K562 (cell line): Measurements from ENCODE around the gene CHAT. TPM values are rescaled to one million over a fixed set of nuclear protein-coding genes. Genes with fewer than 3 reads are reported as not detected.

ENCODE experiments used
- ATAC-seq: fragments of 200-7000 bp; cut with Tn5 transposase; 3 replicates; pipeline ENCODE4 v1.9.1; 2020; ENCODE audit warnings: moderate library complexity
- BruUV-seq: library from RNA; stranded (reverse); fragments of 400-500 nt; replicated peaks from 2 replicates; lab custom pipeline; 2021; lab: Mats Ljungman, UMichigan
- CTCF ChIA-PET: fragments of 300-600 bp; formaldehyde crosslinking; extraction: SDS; loops from one replicate; lab custom pipeline; 2021; ENCODE audit warnings: low intra/inter-chr PET ratio; lab: Yijun Ruan, JAX
- POLR2A ChIA-PET: fragments of 300-600, 350-650 bp; sonication (Branson Sonifier 250); formaldehyde crosslinking; extraction: SDS; loops from one replicate; lab custom pipeline; 2021; ENCODE audit warnings: antibody characterized with exemption, inconsistent platforms; lab: Yijun Ruan, JAX
- DNase-seq, 4 experiments: peaks; one replicate each; pipeline versions ENCODE4 v3.0.0 to v3.0.0-alpha.2; 2011 to 2018; ENCODE audit warnings: low spot score in 3 of 4, mixed read lengths in 3 of 4; ENCODE audit errors: extremely low read depth in 1 of 4
- FAIRE-seq: peaks from 2 replicates; lab custom pipeline; 2011; peaks lifted over from hg19 to GRCh38; lab: Jason Lieb, UNC
- H2AFZ ChIP-seq: 2 replicates; pipeline ENCODE4 v1.6.0; 2011; ENCODE audit warnings: low read depth, low read length, control low read depth, inconsistent platforms
- H3K27ac ChIP-seq: fragments of 200-600 bp; 3 replicates; pipeline ENCODE4 v1.8.0; 2011; ENCODE audit warnings: low read depth, mild to moderate bottlenecking, control low read depth, inconsistent platforms, low read length, moderate library complexity, mixed read lengths; ENCODE audit errors: extremely low read depth
- H3K27me3 ChIP-seq, 2 experiments: fragments of 300-600 bp in 1 of 2; 2 replicates in 1 of 2; 3 replicates in 1 of 2; pipeline versions ENCODE4 v1.6.0 to v1.8.0; 2011; ENCODE audit warnings: inconsistent platforms in 2 of 2, low read length in 2 of 2, mild to moderate bottlenecking in 1 of 2, mixed read lengths in 1 of 2, moderate library complexity in 1 of 2; ENCODE audit not compliant: control insufficient read depth in 2 of 2, insufficient read depth in 2 of 2
- H3K36me3 ChIP-seq: fragments of 300-600 bp; 3 replicates; pipeline ENCODE4 v1.8.0; 2011; ENCODE audit warnings: mild to moderate bottlenecking, low read length, inconsistent platforms; ENCODE audit not compliant: control insufficient read depth, insufficient read depth
- H3K4me1 ChIP-seq, 2 experiments: fragments of 200-600 bp in 1 of 2; replicated peaks in 1 of 2; 2 replicates in 1 of 2; 3 replicates in 1 of 2; pipeline versions ENCODE4 v1.5.1 to v1.8.0; 2011; ENCODE audit warnings: inconsistent platforms in 2 of 2, low read length in 2 of 2, mild to moderate bottlenecking in 1 of 2, mixed read lengths in 1 of 2, moderate library complexity in 1 of 2; ENCODE audit not compliant: control insufficient read depth in 2 of 2, insufficient read depth in 2 of 2
- H3K4me2 ChIP-seq: 2 replicates; pipeline ENCODE4 v1.6.1; 2011; ENCODE audit warnings: low read length, control low read depth, inconsistent platforms, mixed read lengths; ENCODE audit not compliant: insufficient read depth
- H3K4me3 ChIP-seq: fragments of 200-600 bp; sonication (generic), shearing (Covaris generic); 2 replicates; pipeline ENCODE4 v1.5.1; 2016; ENCODE audit warnings: control low read depth, inconsistent platforms
- H3K79me2 ChIP-seq: fragments of 200-600 bp; 3 replicates; pipeline ENCODE4 v1.8.0; 2011; ENCODE audit warnings: low read length, inconsistent platforms; ENCODE audit not compliant: control insufficient read depth, insufficient read depth
- H3K9ac ChIP-seq, 2 experiments: 2 replicates each; pipeline versions ENCODE4 v1.6.0 to v1.6.1; 2011; ENCODE audit warnings: low read depth in 2 of 2, low read length in 2 of 2, control low read depth in 1 of 2, inconsistent platforms in 1 of 2, mild to moderate bottlenecking in 1 of 2, mixed read lengths in 1 of 2; ENCODE audit not compliant: insufficient read depth in 1 of 2
- H3K9me1 ChIP-seq: one replicate; pipeline ENCODE4 v1.6.0; 2011; ENCODE audit warnings: inconsistent platforms, mild to moderate bottlenecking, low read length, moderate library complexity; ENCODE audit not compliant: control insufficient read depth, insufficient read depth
- H3K9me3 ChIP-seq: replicated peaks from 2 replicates; pipeline ENCODE4 v1.5.1; 2011; ENCODE audit warnings: low read depth, low read length, inconsistent platforms; ENCODE audit not compliant: control insufficient read depth, insufficient read depth
- H4K20me1 ChIP-seq: replicated peaks from 2 replicates; pipeline ENCODE4 v1.6.1; 2011; ENCODE audit warnings: low read length, inconsistent platforms, mixed read lengths; ENCODE audit not compliant: control insufficient read depth, insufficient read depth
- ARHGAP35 ChIP-seq: fragments of 450-650 bp; IDR thresholded peaks from 2 replicates; pipeline ENCODE4 v1.6.1; 2018; ENCODE audit not compliant: partially characterized antibody
- KLF1 ChIP-seq: fragments of 450-650 bp; IDR thresholded peaks from 2 replicates; pipeline ENCODE4 v1.6.1; 2016; ENCODE audit warnings: missing genetic modification characterization, missing compliant biosample characterization
- KLF13 ChIP-seq: fragments of 450-650 bp; IDR thresholded peaks from 2 replicates; pipeline ENCODE4 v1.6.1; 2016; ENCODE audit warnings: missing genetic modification characterization, low read depth, mild to moderate bottlenecking, missing compliant biosample characterization, moderate library complexity, borderline replicate concordance
- LCOR ChIP-seq: sonication (generic); formaldehyde crosslinking; IDR thresholded peaks from 2 replicates; pipeline ENCODE4 v1.8.0; 2022; ENCODE audit warnings: mild to moderate bottlenecking, missing genetic modification reagents
- MEF2D ChIP-seq: conservative IDR thresholded peaks from 2 replicates; pipeline ENCODE4 v1.6.1; 2016; ENCODE audit warnings: low read depth, missing genetic modification characterization, missing compliant biosample characterization
- NFIX ChIP-seq: fragments of 250-450 bp; sonication (Bioruptor Pico); IDR thresholded peaks from 2 replicates; pipeline ENCODE4 v1.4.0; 2020; ENCODE audit warnings: low read depth, mild to moderate bottlenecking, moderate library complexity
- POLR2G ChIP-seq: fragments of 200-400 bp; formaldehyde crosslinking; IDR thresholded peaks from 2 replicates; pipeline ENCODE4 v1.6.1; 2017; ENCODE audit warnings: low read depth, mild to moderate bottlenecking, antibody characterized with exemption, low read length, moderate library complexity
- POLR3A ChIP-seq: IDR thresholded peaks from 2 replicates; pipeline ENCODE4 v1.6.1; 2011; ENCODE audit warnings: borderline replicate concordance, mild to moderate bottlenecking, moderate library complexity; ENCODE audit not compliant: insufficient read length, insufficient read depth; ENCODE audit errors: extremely low read depth
- PTRF ChIP-seq: fragments of 450-650 bp; IDR thresholded peaks from 2 replicates; pipeline ENCODE4 v1.6.1; 2016; ENCODE audit warnings: mild to moderate bottlenecking, missing genetic modification characterization, missing compliant biosample characterization
- SNRNP70 ChIP-seq: fragments of 200-400 bp; formaldehyde crosslinking; optimal IDR thresholded peaks from 2 replicates; pipeline ENCODE3; 2017; ENCODE audit warnings: low read depth, low read length
- WGBS: fragments of 100-300 bp; shearing (Covaris generic); methylation state at CpG from one replicate; pipeline ENCODE4 v1.1.6; 2016; ENCODE audit warnings: low coverage, mixed read lengths; ENCODE audit not compliant: insufficient coverage; ENCODE audit errors: missing lambda C conversion rate; 5-methylcytosine and 5-hydroxymethylcytosine counted together
- in situ Hi-C: fragments of 300-500 bp; cut with MboI; formaldehyde crosslinking; loops from 4 replicates; pipeline ENCODE4 v1.15.0; 2018; ENCODE audit warnings: inconsistent platforms, mixed read lengths
- intact Hi-C: fragments of 100-400 bp; cut with micrococcal nuclease; formaldehyde crosslinking; loops from 2 replicates; pipeline ENCODE4 v1.14.2; 2022
- polyA plus RNA-seq, 8 experiments: library from polyadenylated mRNA; depleted of rRNA in 4 of 8; stranded (reverse) in 5 of 8; unstranded in 3 of 8; fragments of >200 nt; fragmentation: Nextera tagmentation in 2 of 8; fragmentation: Illumina TruSeq in 1 of 8; extraction: Ambion mirVana in 2 of 8; extraction: Trizol in 1 of 8; gene quantifications; 2 replicates each; pipeline versions ENCODE4 v1.2.1 to v1.2.3, GENCODE V29; 2011 to 2014; ENCODE audit warnings: inconsistent platforms in 1 of 8, missing spikeins in 1 of 8
- total RNA-seq, 7 experiments: library from RNA; depleted of rRNA in 6 of 7; stranded (reverse); fragments of >200 nt in 6 of 7; fragmentation: Illumina TruSeq in 2 of 7; extraction: Trizol in 2 of 7; gene quantifications; 2 replicates each; pipeline versions ENCODE4 v1.2.1 to v1.2.3, GENCODE V29; 2011 to 2021; ENCODE audit warnings: low replicate concordance in 1 of 7
- TF ChIP-seq, protein P1 (sequence below): fragments of 200-800 bp; sonication (Bioruptor generic); IDR thresholded peaks from 2 replicates; pipeline ENCODE4 v1.6.1; 2016; ENCODE audit warnings: missing genetic modification characterization, missing compliant biosample characterization
- TF ChIP-seq, protein P2 (sequence below), 3 experiments: fragments of 200-800 bp in 1 of 3; fragments of 250-450 bp in 1 of 3; fragments of 450-650 bp in 1 of 3; sonication (Bioruptor Pico) in 1 of 3; sonication (Bioruptor generic) in 1 of 3; formaldehyde crosslinking in 1 of 3; IDR thresholded peaks; 2 replicates each; pipeline versions ENCODE4 v1.6.1 to v1.8.0; 2016 to 2022; ENCODE audit warnings: mild to moderate bottlenecking in 2 of 3, missing genetic modification characterization in 2 of 3, missing compliant biosample characterization in 1 of 3, moderate library complexity in 1 of 3

Gene CHAT
- total and polyA plus RNA-seq, 9 of the 15 experiments (the other 6 are each of a cell fraction or from before 2014, with no cell fraction given) = not detected

- intact Hi-C loops = no loop called here
- CTCF ChIA-PET = no interaction called here
- POLR2A ChIA-PET = no interaction called here
- TF ChIP-seq PTRF (tag) (no peak), KLF13 (tag) (no peak), MEF2D (tag) (no peak), POLR2G (no peak), ARHGAP35 (no peak), POLR3A (no peak), LCOR (CRISPR knock-in tag) (no peak), NFIX (CRISPR knock-in tag) (no peak), SNRNP70 (no peak), KLF1 (tag) (no peak)
- TF ChIP-seq, protein P1, sequence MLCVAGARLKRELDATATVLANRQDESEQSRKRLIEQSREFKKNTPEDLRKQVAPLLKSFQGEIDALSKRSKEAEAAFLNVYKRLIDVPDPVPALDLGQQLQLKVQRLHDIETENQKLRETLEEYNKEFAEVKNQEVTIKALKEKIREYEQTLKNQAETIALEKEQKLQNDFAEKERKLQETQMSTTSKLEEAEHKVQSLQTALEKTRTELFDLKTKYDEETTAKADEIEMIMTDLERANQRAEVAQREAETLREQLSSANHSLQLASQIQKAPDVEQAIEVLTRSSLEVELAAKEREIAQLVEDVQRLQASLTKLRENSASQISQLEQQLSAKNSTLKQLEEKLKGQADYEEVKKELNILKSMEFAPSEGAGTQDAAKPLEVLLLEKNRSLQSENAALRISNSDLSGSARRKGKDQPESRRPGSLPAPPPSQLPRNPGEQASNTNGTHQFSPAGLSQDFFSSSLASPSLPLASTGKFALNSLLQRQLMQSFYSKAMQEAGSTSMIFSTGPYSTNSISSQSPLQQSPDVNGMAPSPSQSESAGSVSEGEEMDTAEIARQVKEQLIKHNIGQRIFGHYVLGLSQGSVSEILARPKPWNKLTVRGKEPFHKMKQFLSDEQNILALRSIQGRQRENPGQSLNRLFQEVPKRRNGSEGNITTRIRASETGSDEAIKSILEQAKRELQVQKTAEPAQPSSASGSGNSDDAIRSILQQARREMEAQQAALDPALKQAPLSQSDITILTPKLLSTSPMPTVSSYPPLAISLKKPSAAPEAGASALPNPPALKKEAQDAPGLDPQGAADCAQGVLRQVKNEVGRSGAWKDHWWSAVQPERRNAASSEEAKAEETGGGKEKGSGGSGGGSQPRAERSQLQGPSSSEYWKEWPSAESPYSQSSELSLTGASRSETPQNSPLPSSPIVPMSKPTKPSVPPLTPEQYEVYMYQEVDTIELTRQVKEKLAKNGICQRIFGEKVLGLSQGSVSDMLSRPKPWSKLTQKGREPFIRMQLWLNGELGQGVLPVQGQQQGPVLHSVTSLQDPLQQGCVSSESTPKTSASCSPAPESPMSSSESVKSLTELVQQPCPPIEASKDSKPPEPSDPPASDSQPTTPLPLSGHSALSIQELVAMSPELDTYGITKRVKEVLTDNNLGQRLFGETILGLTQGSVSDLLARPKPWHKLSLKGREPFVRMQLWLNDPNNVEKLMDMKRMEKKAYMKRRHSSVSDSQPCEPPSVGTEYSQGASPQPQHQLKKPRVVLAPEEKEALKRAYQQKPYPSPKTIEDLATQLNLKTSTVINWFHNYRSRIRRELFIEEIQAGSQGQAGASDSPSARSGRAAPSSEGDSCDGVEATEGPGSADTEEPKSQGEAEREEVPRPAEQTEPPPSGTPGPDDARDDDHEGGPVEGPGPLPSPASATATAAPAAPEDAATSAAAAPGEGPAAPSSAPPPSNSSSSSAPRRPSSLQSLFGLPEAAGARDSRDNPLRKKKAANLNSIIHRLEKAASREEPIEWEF (CRISPR knock-in tag) = no peak
- TF ChIP-seq, protein P2, sequence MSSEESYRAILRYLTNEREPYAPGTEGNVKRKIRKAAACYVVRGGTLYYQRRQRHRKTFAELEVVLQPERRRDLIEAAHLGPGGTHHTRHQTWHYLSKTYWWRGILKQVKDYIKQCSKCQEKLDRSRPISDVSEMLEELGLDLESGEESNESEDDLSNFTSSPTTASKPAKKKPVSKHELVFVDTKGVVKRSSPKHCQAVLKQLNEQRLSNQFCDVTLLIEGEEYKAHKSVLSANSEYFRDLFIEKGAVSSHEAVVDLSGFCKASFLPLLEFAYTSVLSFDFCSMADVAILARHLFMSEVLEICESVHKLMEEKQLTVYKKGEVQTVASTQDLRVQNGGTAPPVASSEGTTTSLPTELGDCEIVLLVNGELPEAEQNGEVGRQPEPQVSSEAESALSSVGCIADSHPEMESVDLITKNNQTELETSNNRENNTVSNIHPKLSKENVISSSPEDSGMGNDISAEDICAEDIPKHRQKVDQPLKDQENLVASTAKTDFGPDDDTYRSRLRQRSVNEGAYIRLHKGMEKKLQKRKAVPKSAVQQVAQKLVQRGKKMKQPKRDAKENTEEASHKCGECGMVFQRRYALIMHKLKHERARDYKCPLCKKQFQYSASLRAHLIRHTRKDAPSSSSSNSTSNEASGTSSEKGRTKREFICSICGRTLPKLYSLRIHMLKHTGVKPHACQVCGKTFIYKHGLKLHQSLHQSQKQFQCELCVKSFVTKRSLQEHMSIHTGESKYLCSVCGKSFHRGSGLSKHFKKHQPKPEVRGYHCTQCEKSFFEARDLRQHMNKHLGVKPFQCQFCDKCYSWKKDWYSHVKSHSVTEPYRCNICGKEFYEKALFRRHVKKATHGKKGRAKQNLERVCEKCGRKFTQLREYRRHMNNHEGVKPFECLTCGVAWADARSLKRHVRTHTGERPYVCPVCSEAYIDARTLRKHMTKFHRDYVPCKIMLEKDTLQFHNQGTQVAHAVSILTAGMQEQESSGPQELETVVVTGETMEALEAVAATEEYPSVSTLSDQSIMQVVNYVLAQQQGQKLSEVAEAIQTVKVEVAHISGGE (CRISPR knock-in tag; IDR thresholded peaks at IDR 0.05) = no peak
Observed at GRCh38 chr10:49611166-49611815, 2.5 kb upstream of the CHAT start.

More at GRCh38 chr10:49611166-49611815, 2.5 kb upstream of the CHAT start:
- Histone ChIP-seq H3K4me3 (no peak overlapping the region), H4K20me1 (no peaks in the 10 kb centered on the region; the same call in 1 of the 2 replicates), H3K27ac (no peak overlapping the region), H3K36me3 (no peaks in the 10 kb centered on the region), H2AFZ (no peak overlapping the region), H3K9me3 (no peaks in the 10 kb centered on the region), H3K9ac (no peak overlapping the region), H3K79me2 (no peaks in the 10 kb centered on the region), H3K4me2 (no peak overlapping the region), H3K4me1 (peaks cover 0 to 24% of the 10 kb centered on the region in 2 experiments; a peak in 2 of 5 replicates), H3K27me3 (peaks cover 16 to 52% of the 10 kb centered on the region in 2 experiments; a peak in 3 of 5 replicates), H3K9me1 (no peaks in the 10 kb centered on the region)
- 66% methylated on average over 60 of the region's 63 CpGs for WGBS
- no peak for FAIRE-seq
- no peak for ATAC-seq
- in situ Hi-C loops = no loop called here
- no peak for DNase-seq
- BruUV-seq = no TSS peak
